SU-DHL-6 (cell line): ENCODE measurements around the gene CACNA2D4.

ENCODE experiments used
- H2AFZ ChIP-seq: fragments of 200-600 bp; sonication (generic); 2 replicates; pipeline ENCODE4 v1.6.1; 2014; ENCODE audit warnings: low read depth, mild to moderate bottlenecking, moderate library complexity, mixed read lengths, antibody characterized with exemption, low read length; ENCODE audit not compliant: severe bottlenecking
- H3F3A ChIP-seq: fragments of 200-600 bp; shearing (Covaris generic); 2 replicates; pipeline ENCODE4 v1.6.0; 2016; ENCODE audit warnings: antibody characterized with exemption, mild to moderate bottlenecking; ENCODE audit not compliant: insufficient read depth
- H3K27ac ChIP-seq: fragments of 200-600 bp; sonication (generic); 2 replicates; pipeline ENCODE4 v1.5.1; 2016; ENCODE audit warnings: low read depth, mild to moderate bottlenecking, low read length, moderate library complexity, mixed read lengths
- H3K27me3 ChIP-seq: fragments of 200-600 bp; sonication (generic), shearing (Covaris generic); 2 replicates; pipeline ENCODE4 v1.6.0; 2014; ENCODE audit warnings: mild to moderate bottlenecking, low read length
- H3K36me3 ChIP-seq: fragments of 200-600 bp; sonication (generic); 2 replicates; pipeline ENCODE4 v1.6.1; 2014; ENCODE audit warnings: mild to moderate bottlenecking, low read length, mixed read lengths
- H3K4me2 ChIP-seq: fragments of 300-600, 200-600 bp; shearing (Covaris generic), sonication (generic); 2 replicates; pipeline ENCODE4 v1.6.0; 2014; ENCODE audit warnings: low read length, low read depth, mild to moderate bottlenecking; ENCODE audit not compliant: poor library complexity, severe bottlenecking
- H3K4me3 ChIP-seq: fragments of 200-600 bp; sonication (generic); 2 replicates; pipeline ENCODE4 v1.5.1; 2014; ENCODE audit warnings: antibody characterized with exemption, low read length, mild to moderate bottlenecking, mixed read lengths; ENCODE audit not compliant: insufficient read depth, poor library complexity, severe bottlenecking
- H3K79me2 ChIP-seq: fragments of 200-600 bp; sonication (generic); 2 replicates; pipeline ENCODE4 v1.6.1; 2014; ENCODE audit warnings: mild to moderate bottlenecking, low read length, moderate library complexity; ENCODE audit not compliant: insufficient read depth
- H3K9ac ChIP-seq: fragments of 200-600 bp; sonication (generic); 2 replicates; pipeline ENCODE4 v1.7.0; 2014; ENCODE audit warnings: mild to moderate bottlenecking, low read length
- H3K9me2 ChIP-seq: fragments of 200-600 bp; sonication (generic); replicated peaks from 2 replicates; pipeline ENCODE4 v1.6.1; 2014; ENCODE audit warnings: low read length; ENCODE audit not compliant: insufficient read depth
- H3K9me3 ChIP-seq: fragments of 200-600 bp; sonication (generic); 2 replicates; pipeline ENCODE4 v1.6.1; 2014; ENCODE audit warnings: low read length, mixed read lengths; ENCODE audit not compliant: insufficient read depth
- H4K20me1 ChIP-seq: fragments of 200-600 bp; sonication (generic); 2 replicates; pipeline ENCODE4 v1.6.1; 2014; ENCODE audit warnings: low read depth, mild to moderate bottlenecking, antibody characterized with exemption, low read length, moderate library complexity, mixed read lengths
- EZH2phosphoT487 ChIP-seq: fragments of 200-600 bp; sonication (generic), shearing (Covaris generic); conservative IDR thresholded peaks from 2 replicates; pipeline ENCODE4 v1.6.1; 2018; ENCODE audit warnings: mild to moderate bottlenecking, antibody characterized with exemption, low read length, moderate library complexity, mixed read lengths
- TF ChIP-seq, protein P1 (sequence below): fragments of 200-600 bp; sonication (generic); IDR thresholded peaks from one replicate; pipeline ENCODE4 v1.5.1; 2017; ENCODE audit warnings: antibody characterized with exemption, mild to moderate bottlenecking, low read length, moderate library complexity; ENCODE audit not compliant: insufficient read depth, poor library complexity, severe bottlenecking

The CACNA2D4 gene

DNA sequence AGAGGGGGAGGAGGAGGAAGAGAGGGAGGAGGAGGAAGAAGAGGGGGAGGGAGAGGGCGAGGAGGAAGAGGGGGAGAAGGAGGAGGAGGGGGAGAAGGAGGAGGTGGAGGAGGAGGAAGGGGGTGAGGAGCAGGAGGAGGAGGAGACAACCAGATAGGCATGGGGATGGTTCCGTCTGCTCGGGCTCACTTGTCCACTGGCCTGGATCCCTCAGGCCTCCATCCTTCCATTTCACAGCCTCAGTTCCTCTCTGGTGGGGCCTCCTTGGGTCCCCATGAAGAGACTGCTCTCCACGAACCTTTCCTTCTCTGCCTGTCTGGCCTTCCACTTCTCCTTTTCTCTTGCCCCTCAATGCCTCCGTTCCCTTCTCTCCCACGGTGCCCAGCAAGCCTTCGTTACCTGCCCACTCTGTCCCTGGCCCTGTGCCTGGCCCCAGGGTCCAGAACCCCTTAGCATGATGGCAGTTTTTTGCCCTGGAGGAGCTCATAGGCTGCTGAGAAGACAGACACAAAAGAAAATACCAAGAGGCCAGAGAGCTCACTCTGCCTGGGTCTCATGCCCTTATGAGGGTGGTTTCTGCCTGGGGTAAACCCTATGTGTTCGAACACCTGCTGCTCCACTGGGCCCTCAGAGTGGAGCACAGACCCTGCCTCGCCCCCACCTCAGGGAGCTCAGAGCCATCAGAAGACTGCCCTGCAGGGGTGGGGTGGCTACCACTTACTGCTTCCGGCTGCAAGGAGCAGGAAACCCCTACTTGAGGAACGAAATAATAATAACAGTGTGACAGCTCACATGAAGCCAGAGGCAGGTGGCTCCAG, 11.7 kb upstream of the CACNA2D4 start:
- Histone ChIP-seq H4K20me1 (no peaks in the 10 kb centered on the region), H3K79me2 (no peaks in the 10 kb centered on the region), H3K9ac (no peak overlapping the region), H3K27me3 (no peaks in the 10 kb centered on the region), H3F3A (no peaks in the 10 kb centered on the region), H3K27ac (no peak overlapping the region), H3K4me3 (no peak overlapping the region), H3K9me3 (no peaks in the 10 kb centered on the region), H3K4me2 (no peak overlapping the region), H2AFZ (no peak overlapping the region), H3K36me3 (no peaks in the 10 kb centered on the region), H3K9me2 (no peaks in the 10 kb centered on the region)
- TF ChIP-seq EZH2phosphoT487: no peak
- TF ChIP-seq, protein P1, sequence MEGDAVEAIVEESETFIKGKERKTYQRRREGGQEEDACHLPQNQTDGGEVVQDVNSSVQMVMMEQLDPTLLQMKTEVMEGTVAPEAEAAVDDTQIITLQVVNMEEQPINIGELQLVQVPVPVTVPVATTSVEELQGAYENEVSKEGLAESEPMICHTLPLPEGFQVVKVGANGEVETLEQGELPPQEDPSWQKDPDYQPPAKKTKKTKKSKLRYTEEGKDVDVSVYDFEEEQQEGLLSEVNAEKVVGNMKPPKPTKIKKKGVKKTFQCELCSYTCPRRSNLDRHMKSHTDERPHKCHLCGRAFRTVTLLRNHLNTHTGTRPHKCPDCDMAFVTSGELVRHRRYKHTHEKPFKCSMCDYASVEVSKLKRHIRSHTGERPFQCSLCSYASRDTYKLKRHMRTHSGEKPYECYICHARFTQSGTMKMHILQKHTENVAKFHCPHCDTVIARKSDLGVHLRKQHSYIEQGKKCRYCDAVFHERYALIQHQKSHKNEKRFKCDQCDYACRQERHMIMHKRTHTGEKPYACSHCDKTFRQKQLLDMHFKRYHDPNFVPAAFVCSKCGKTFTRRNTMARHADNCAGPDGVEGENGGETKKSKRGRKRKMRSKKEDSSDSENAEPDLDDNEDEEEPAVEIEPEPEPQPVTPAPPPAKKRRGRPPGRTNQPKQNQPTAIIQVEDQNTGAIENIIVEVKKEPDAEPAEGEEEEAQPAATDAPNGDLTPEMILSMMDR: no peak

- Histone ChIP-seq H3K4me2 (no peak overlapping the region), H3K36me3 (no peaks in the 10 kb centered on the region)
- TF ChIP-seq, protein P1: no peak
- no peak for TF ChIP-seq EZH2phosphoT487
These were observed 11.0 kb upstream of the CACNA2D4 start for GRCh38 chr12:1929241-1929984.

GRCh38 chr12:1928439-1929121, 10.1 kb upstream of the CACNA2D4 start:
- Histone ChIP-seq H3K27ac (no peak overlapping the region), H2AFZ (no peak overlapping the region), H3K4me2 (no peak overlapping the region), H3K4me3 (no peak overlapping the region), H3K9ac (no peak overlapping the region), H3K36me3 (no peaks in the 10 kb centered on the region), H3K9me3 (no peaks in the 10 kb centered on the region), H4K20me1 (no peaks in the 10 kb centered on the region), H3F3A (no peaks in the 10 kb centered on the region), H3K9me2 (no peaks in the 10 kb centered on the region), H3K27me3 (no peaks in the 10 kb centered on the region), H3K79me2 (no peaks in the 10 kb centered on the region)
- no peak for TF ChIP-seq EZH2phosphoT487
- TF ChIP-seq, protein P1: no peak

More at GRCh38 chr12:1929241-1929984, 11.0 kb upstream of the CACNA2D4 start:
- Histone ChIP-seq H3K4me3 (no peak overlapping the region), H3K79me2 (no peaks in the 10 kb centered on the region), H3K9ac (no peak overlapping the region), H3K9me2 (no peaks in the 10 kb centered on the region), H2AFZ (no peak overlapping the region), H4K20me1 (no peaks in the 10 kb centered on the region), H3K27ac (no peak overlapping the region), H3F3A (no peaks in the 10 kb centered on the region), H3K27me3 (no peaks in the 10 kb centered on the region), H3K9me3 (no peaks in the 10 kb centered on the region)
